Coronary artery (tissue), 2 donors: ENCODE data around the gene SHCBP1L.

Source experiments
- DNase-seq: peaks from one replicate; pipeline ENCODE4 v3.0.0-alpha.2; 2017; ENCODE audit warnings: low spot score
- H3K27ac ChIP-seq, 2 donors: fragments of 200-600 bp; sonication (generic); one replicate each; pipeline ENCODE4 v1.5.1; 2016 to 2019
- H3K4me3 ChIP-seq: fragments of 200-600 bp; sonication (generic); 2 replicates; pipeline ENCODE4 v1.5.1; 2016; ENCODE audit warnings: mild to moderate bottlenecking, moderate library complexity
- TF ChIP-seq, protein P1 (sequence below): fragments of 200-600 bp; sonication (generic); IDR thresholded peaks from one replicate; pipeline ENCODE4 v1.5.1; 2019; ENCODE audit warnings: antibody characterized with exemption

The SHCBP1L gene

DNA sequence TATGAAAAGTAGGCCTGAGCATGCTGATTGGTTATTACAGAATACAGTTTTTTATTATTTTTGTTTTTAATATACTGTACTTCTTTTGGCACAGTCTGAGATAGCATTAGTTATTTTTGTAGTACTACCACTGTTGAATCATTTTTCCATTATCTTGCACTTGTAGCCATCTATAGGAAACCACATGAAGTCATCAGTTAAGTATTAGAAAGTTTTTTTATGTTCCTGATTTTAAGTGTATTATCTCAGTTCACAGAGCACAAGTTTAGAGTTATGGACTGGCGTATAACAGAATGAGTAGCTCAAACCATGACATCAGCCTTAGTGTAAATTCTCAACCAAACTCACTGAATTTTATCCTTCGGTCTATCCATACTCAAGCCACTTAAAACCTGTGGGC lies 91.0 kb downstream of the SHCBP1L start:
- Histone ChIP-seq H3K27ac (no peak overlapping the region), H3K4me3 (no peak overlapping the region)
- TF ChIP-seq, protein P1, sequence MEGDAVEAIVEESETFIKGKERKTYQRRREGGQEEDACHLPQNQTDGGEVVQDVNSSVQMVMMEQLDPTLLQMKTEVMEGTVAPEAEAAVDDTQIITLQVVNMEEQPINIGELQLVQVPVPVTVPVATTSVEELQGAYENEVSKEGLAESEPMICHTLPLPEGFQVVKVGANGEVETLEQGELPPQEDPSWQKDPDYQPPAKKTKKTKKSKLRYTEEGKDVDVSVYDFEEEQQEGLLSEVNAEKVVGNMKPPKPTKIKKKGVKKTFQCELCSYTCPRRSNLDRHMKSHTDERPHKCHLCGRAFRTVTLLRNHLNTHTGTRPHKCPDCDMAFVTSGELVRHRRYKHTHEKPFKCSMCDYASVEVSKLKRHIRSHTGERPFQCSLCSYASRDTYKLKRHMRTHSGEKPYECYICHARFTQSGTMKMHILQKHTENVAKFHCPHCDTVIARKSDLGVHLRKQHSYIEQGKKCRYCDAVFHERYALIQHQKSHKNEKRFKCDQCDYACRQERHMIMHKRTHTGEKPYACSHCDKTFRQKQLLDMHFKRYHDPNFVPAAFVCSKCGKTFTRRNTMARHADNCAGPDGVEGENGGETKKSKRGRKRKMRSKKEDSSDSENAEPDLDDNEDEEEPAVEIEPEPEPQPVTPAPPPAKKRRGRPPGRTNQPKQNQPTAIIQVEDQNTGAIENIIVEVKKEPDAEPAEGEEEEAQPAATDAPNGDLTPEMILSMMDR, result no peak
- DNase-seq, result no peak

DNA sequence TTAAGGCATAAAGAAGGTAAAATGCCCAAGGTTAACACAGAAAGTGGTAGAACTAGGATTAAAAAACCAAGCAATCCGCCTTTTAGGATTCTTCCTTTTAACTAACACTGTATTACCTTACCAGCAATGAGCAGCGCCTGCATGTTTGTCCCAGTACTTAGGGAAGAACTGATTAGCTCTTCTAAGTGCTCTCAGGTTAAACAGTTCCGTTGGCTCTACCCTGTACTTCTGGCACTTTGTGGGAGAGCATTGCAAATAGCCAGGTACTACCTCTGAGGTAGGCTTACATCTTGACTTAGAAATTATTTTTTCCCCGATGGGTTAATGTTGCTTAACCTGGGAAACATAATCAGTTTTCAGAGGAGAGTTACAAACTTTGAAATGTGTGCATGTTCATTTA lies 92.3 kb downstream of the SHCBP1L start:
- TF ChIP-seq, protein P1, result no peak
- Histone ChIP-seq H3K4me3 (no peak overlapping the region), H3K27ac (no peak overlapping the region)
- DNase-seq, result no peak

DNA sequence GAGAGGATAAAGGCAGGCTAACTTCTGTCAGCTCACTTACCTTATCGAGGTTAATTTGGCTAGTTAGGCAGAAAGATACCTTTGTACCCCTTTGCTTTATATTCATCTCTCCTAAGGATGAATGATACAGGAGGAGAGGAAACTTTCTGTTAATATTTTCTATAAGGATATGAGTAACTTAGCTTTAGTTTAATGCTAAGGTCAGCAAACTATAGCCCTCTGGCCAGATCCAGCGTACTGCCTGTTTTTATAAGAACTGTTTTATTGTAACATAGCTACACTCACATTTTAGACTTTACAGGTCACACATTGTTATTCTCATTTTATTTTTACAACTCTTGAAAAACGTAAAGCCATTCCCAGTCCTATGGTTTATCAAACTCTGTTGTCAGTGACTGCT lies 95.8 kb downstream of the SHCBP1L start:
- Histone ChIP-seq H3K27ac (no peak overlapping the region), H3K4me3 (no peak overlapping the region)
- TF ChIP-seq, protein P1, result no peak
- DNase-seq, result no peak

DNA sequence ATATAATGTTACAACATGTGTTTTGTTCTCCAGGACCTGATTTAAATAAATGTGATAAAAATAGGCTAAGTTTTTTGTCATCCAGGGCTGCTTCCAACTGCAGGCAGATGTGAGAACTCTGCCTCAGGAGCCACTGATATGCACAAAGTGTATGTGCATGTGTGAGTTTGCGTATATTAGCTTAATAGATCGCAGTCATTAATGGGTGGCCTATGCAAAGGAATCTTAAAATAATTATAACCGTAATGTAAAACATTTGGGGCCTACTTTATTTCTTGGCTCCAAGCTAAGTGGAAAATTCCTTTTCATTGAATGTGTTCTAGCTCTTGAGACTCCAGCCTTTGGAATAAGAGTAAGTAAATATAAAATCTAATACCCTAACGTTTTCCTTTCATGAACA lies 97.1 kb downstream of the SHCBP1L start:
- no peak for DNase-seq
- Histone ChIP-seq H3K4me3 (no peak overlapping the region), H3K27ac (no peak overlapping the region)
- TF ChIP-seq, protein P1, result no peak

DNA sequence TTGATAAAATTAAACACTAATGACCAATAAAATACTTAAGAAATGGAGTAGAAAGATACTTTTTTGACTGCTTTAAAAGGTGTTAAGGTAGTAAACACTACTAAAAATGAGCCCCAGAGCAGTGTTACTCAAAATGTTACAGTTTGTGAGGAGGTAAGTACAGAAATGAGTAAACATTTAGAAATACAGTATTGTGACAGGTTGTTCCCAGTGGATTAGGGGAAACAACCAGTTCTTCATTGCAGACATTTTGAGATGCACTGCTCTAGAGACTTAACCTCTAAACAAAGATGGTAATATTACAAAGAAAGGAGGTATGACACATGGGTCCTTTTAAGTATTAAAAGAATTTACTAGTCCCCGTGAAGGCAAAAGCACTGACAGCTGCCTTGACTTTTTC lies 101.1 kb downstream of the SHCBP1L start:
- no peak for DNase-seq
- H3K4me3 ChIP-seq, result no peak overlapping the region
- TF ChIP-seq, protein P1, result no peak
- H3K27ac ChIP-seq, result no peak overlapping the region

DNA sequence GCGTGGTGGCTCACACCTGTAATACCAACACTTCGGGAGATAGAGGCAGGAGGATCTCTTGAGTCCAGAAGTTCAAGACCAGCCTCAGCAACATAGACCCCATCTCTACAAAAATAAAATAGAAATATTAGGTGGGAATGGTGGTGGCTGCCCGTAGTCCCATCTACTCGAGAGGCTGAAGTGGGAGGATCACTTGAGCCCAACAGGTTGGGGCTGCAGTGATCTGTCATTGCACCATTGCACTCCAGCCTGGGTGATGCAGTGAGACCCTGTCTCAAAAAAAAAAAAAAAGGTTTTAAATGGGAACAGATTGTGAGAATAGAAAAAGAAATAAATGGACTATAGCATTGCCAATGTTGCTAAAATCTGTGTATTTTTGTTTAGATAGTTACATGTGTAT lies 102.6 kb downstream of the SHCBP1L start:
- TF ChIP-seq, protein P1, result no peak
- no peak overlapping the region for H3K4me3 ChIP-seq
- no peak overlapping the region for H3K27ac ChIP-seq
- no peak for DNase-seq
